ENCODE measurements around the gene MGLL. TPM values are rescaled to one million over a fixed set of nuclear protein-coding genes. Genes with fewer than 3 reads are reported as not detected.

MGLL gene
- total and polyA plus RNA-seq, 9 of the 15 experiments (the other 6 are each of a cell fraction or from before 2014, with no cell fraction given), result 0.12 to 0.32 (median 0.18) TPM; not detected in 6

- POLR2A ChIA-PET, result no interaction called here
Observed at GRCh38 chr3:127811717-127812116, 10.6 kb downstream of the MGLL start.

GRCh38 chr3:127809611-127810010 is 12.7 kb downstream of the MGLL start:
- FAIRE-seq (no peak), ATAC-seq (no peak), DNase-seq (ENCODE audit: extremely low read depth in 1 of 4, low spot score in 3 of 4) (no peak)
- Histone ChIP-seq H2AFZ (ENCODE audit: low read depth, low read length) (no peak overlapping the region), H3K9ac (ENCODE audit: insufficient read depth in 1 of 2, low read depth in 2 of 2, low read length in 2 of 2) (no peak overlapping the region), H3K27me3 (ENCODE audit: control insufficient read depth in 2 of 2, insufficient read depth in 2 of 2, low read length in 2 of 2) (peaks cover 2 to 12% of the 10 kb centered on the region in 2 experiments; a peak in 3 of 5 replicates), H3K27ac (ENCODE audit: extremely low read depth, low read depth, low read length) (no peak overlapping the region), H3K79me2 (ENCODE audit: control insufficient read depth, insufficient read depth, low read length) (no peaks in the 10 kb centered on the region), H3K4me3 (no peak overlapping the region), H3K9me3 (replicated peaks; ENCODE audit: control insufficient read depth, insufficient read depth, low read depth, low read length) (no peaks in the 10 kb centered on the region), H3K9me1 (ENCODE audit: control insufficient read depth, insufficient read depth, low read length) (no peaks in the 10 kb centered on the region), H3K36me3 (ENCODE audit: control insufficient read depth, insufficient read depth, low read length) (no peaks in the 10 kb centered on the region), H4K20me1 (replicated peaks; ENCODE audit: control insufficient read depth, insufficient read depth, low read length) (no peaks in the 10 kb centered on the region), H3K4me1 (replicated peaks in 1 of 2; ENCODE audit: control insufficient read depth in 2 of 2, insufficient read depth in 2 of 2, low read length in 2 of 2) (no peaks in the 10 kb centered on the region), H3K4me2 (ENCODE audit: insufficient read depth, low read length) (no peak overlapping the region)
- BruUV-seq (replicated peaks), result no TSS peak
- intact Hi-C loops (cut with micrococcal nuclease), result no loop called here
- 0% methylated on average over 2 of the region's 2 CpGs for WGBS (ENCODE audit: insufficient coverage, low coverage, missing lambda C conversion rate)
- ChIA-PET CTCF (ENCODE audit: low intra/inter-chr PET ratio) (no interaction called here), POLR2A (no interaction called here)
- in situ Hi-C loops (cut with MboI), result no loop called here
- TF ChIP-seq ZNF280B (CRISPR knock-in tag; IDR thresholded peaks at IDR 0.05) (no peak), HDAC3 (IDR thresholded peaks at IDR 0.05; ENCODE audit: borderline replicate concordance, partially characterized antibody) (no peak)

More at GRCh38 chr3:127811717-127812116, 10.6 kb downstream of the MGLL start:
- ATAC-seq (no peak), DNase-seq (ENCODE audit: extremely low read depth in 1 of 4, low spot score in 3 of 4) (no peak), FAIRE-seq (no peak)
- no peak overlapping the region for H3K9ac ChIP-seq (ENCODE audit: insufficient read depth in 1 of 2, low read depth in 2 of 2, low read length in 2 of 2)
- TF ChIP-seq PTRF (tag; IDR thresholded peaks at IDR 0.05), result no peak
- H3K27me3 ChIP-seq (ENCODE audit: control insufficient read depth in 2 of 2, insufficient read depth in 2 of 2, low read length in 2 of 2), result peaks cover 2 to 30% of the 10 kb centered on the region in 2 experiments; a peak in 3 of 5 replicates
- 0% methylated on average over 3 of the region's 3 CpGs for WGBS (ENCODE audit: insufficient coverage, low coverage, missing lambda C conversion rate)
- H3K4me2 ChIP-seq (ENCODE audit: insufficient read depth, low read length), result no peak overlapping the region
- no peaks in the 10 kb centered on the region for H3K36me3 ChIP-seq (ENCODE audit: control insufficient read depth, insufficient read depth, low read length)
- no peaks in the 10 kb centered on the region for H4K20me1 ChIP-seq (replicated peaks; ENCODE audit: control insufficient read depth, insufficient read depth, low read length)
- no peak overlapping the region for H3K27ac ChIP-seq (ENCODE audit: extremely low read depth, low read depth, low read length)
- H3K79me2 ChIP-seq (ENCODE audit: control insufficient read depth, insufficient read depth, low read length), result no peaks in the 10 kb centered on the region
- intact Hi-C loops (cut with micrococcal nuclease) (no loop called here), in situ Hi-C loops (cut with MboI) (no loop called here)
- no peak overlapping the region for H2AFZ ChIP-seq (ENCODE audit: low read depth, low read length)
- no peaks in the 10 kb centered on the region for H3K9me1 ChIP-seq (ENCODE audit: control insufficient read depth, insufficient read depth, low read length)
- H3K4me1 ChIP-seq (replicated peaks in 1 of 2; ENCODE audit: control insufficient read depth in 2 of 2, insufficient read depth in 2 of 2, low read length in 2 of 2), result no peaks in the 10 kb centered on the region; a peak in 1 of 5 replicates
- BruUV-seq (replicated peaks), result no TSS peak
- no peaks in the 10 kb centered on the region for H3K9me3 ChIP-seq (replicated peaks; ENCODE audit: control insufficient read depth, insufficient read depth, low read depth, low read length)
- no peak overlapping the region for H3K4me3 ChIP-seq
- CTCF ChIA-PET (ENCODE audit: low intra/inter-chr PET ratio), result no interaction called here
